HepG2 (cell line): Measurements from ENCODE around the gene RNF25. TPM values are rescaled to one million over a fixed set of nuclear protein-coding genes. Genes with fewer than 3 reads are reported as not detected.

ENCODE experiments used
- CAMTA2 ChIP-seq: sonication (generic); formaldehyde crosslinking; IDR thresholded peaks from 2 replicates; pipeline ENCODE4 v1.4.0; 2020; ENCODE audit warnings: mild to moderate bottlenecking, missing genetic modification reagents, borderline replicate concordance
- IRX3 ChIP-seq: sonication (generic); formaldehyde crosslinking; IDR thresholded peaks from 2 replicates; pipeline ENCODE4 v1.8.1; 2023; ENCODE audit warnings: mild to moderate bottlenecking, low read depth, missing genetic modification reagents, borderline replicate concordance
- RCOR2 ChIP-seq: IDR thresholded peaks from 2 replicates; pipeline ENCODE4 v1.6.1; 2016; ENCODE audit warnings: missing biosample characterization, missing genetic modification reagents
- SIN3A ChIP-seq: IDR thresholded peaks from 2 replicates; pipeline ENCODE4 v1.6.1; 2011; ENCODE audit warnings: low read depth, mild to moderate bottlenecking, control low read depth, low read length, borderline replicate concordance
- ZNF350 ChIP-seq: sonication (generic); formaldehyde crosslinking; IDR thresholded peaks from 2 replicates; pipeline ENCODE4 v1.4.0; 2020; ENCODE audit warnings: mild to moderate bottlenecking, low read depth, missing genetic modification reagents, borderline replicate concordance
- ZSCAN31 ChIP-seq: sonication (generic); formaldehyde crosslinking; IDR thresholded peaks from 2 replicates; pipeline ENCODE4 v1.5.0; 2020; ENCODE audit warnings: low read depth, mild to moderate bottlenecking, missing genetic modification reagents
- polyA plus RNA-seq, 8 experiments: library from polyadenylated mRNA; depleted of rRNA in 3 of 8; stranded (reverse) in 7 of 8; unstranded in 1 of 8; fragments of >200 nt; fragmentation: Illumina TruSeq in 4 of 8; extraction: Trizol in 4 of 8; gene quantifications; 2 replicates each; pipeline versions ENCODE4 v1.2.1 to v1.2.3, GENCODE V29; 2011 to 2016; ENCODE audit warnings: low read depth in 4 of 8, missing spikeins in 1 of 8, mixed read lengths in 1 of 8; ENCODE audit not compliant: insufficient read depth in 1 of 8
- total RNA-seq, 5 experiments: library from RNA; depleted of rRNA; stranded (reverse); fragments of >200 nt; fragmentation: Illumina TruSeq; extraction: Trizol; gene quantifications; 2 replicates each; pipeline ENCODE4 v1.2.3, GENCODE V29; 2016; ENCODE audit warnings: low read depth in 1 of 5
- TF ChIP-seq, protein P1 (sequence below): sonication (generic); formaldehyde crosslinking; IDR thresholded peaks from 2 replicates; pipeline ENCODE4 v1.5.0; 2020; ENCODE audit warnings: mild to moderate bottlenecking, missing genetic modification reagents, moderate library complexity
- TF ChIP-seq, protein P2 (sequence below): sonication (generic); formaldehyde crosslinking; IDR thresholded peaks from 2 replicates; pipeline ENCODE4 v1.8.0; 2022; ENCODE audit warnings: missing genetic modification reagents, mild to moderate bottlenecking, borderline replicate concordance
- TF ChIP-seq, protein P3 (sequence below): sonication (generic); formaldehyde crosslinking; IDR thresholded peaks from 2 replicates; pipeline ENCODE4 v1.4.0; 2020; ENCODE audit warnings: mild to moderate bottlenecking, missing genetic modification reagents
- TF ChIP-seq, protein P4 (sequence below): sonication (generic); formaldehyde crosslinking; IDR thresholded peaks from 2 replicates; pipeline ENCODE4 v1.4.0; 2020; ENCODE audit warnings: mild to moderate bottlenecking, missing genetic modification reagents

RNF25 gene
- total and polyA plus RNA-seq, 2 of the 13 experiments (the other 11 are each of a cell fraction or from before 2014, with no cell fraction given) = 37.0 to 87.6 TPM

DNA sequence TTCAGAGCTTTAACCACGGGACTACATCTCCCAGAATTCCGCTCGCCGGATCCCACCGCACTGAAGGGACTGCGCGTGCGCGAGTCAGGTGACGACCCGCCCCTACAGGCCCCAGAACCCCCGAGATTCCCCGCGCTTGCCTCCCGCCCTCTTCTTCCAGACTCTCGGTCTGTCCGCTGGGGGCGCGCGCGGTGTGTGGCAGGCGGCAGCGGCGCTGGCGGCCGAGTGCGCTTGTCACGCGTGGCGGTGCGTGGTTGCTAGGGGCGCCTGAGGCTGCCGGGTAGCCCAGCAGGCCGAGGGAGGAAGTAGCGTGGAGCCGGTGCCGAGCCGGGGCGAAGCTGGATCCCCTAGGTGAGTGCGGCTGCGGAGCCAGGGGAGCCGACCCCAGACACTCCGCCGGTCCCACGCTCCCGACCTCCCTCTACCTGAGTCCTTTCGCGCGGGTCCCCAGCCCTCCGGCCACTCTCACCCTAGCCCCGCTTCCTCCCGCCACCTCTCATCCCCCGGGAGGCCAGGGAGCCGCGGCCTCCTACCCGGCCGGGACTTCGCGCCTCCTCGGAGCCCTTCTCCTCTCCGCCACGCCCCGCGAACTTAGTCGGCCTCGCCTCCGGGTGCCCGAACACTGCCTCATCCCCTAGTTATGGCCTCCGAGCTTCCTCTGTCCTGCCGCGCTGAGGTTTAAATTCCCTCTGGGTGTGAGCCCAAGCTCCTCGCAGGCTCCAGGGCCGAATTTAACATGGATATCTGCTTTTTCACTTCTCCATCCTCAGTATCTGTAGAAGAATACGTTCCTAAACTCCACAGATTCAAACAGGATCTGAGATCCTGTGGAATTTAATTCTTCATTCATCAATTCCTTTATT is 39.1 kb upstream of the RNF25 start, which contains the start of gene TTLL4 (continued):
- TF ChIP-seq, protein P1, sequence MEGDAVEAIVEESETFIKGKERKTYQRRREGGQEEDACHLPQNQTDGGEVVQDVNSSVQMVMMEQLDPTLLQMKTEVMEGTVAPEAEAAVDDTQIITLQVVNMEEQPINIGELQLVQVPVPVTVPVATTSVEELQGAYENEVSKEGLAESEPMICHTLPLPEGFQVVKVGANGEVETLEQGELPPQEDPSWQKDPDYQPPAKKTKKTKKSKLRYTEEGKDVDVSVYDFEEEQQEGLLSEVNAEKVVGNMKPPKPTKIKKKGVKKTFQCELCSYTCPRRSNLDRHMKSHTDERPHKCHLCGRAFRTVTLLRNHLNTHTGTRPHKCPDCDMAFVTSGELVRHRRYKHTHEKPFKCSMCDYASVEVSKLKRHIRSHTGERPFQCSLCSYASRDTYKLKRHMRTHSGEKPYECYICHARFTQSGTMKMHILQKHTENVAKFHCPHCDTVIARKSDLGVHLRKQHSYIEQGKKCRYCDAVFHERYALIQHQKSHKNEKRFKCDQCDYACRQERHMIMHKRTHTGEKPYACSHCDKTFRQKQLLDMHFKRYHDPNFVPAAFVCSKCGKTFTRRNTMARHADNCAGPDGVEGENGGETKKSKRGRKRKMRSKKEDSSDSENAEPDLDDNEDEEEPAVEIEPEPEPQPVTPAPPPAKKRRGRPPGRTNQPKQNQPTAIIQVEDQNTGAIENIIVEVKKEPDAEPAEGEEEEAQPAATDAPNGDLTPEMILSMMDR = peak; percentile 98
- TF ChIP-seq RCOR2 (CRISPR knock-in tag) (peak; percentile 48), ZSCAN31 (CRISPR knock-in tag) (peak; percentile 99), CAMTA2 (CRISPR knock-in tag) (peak; percentile 86; the same call in 1 of the 2 replicates), SIN3A (peak; percentile 14; the same call in 1 of the 2 replicates), IRX3 (CRISPR knock-in tag) (no peak), ZNF350 (CRISPR knock-in tag) (peak; percentile 99)
- TF ChIP-seq, protein P2, sequence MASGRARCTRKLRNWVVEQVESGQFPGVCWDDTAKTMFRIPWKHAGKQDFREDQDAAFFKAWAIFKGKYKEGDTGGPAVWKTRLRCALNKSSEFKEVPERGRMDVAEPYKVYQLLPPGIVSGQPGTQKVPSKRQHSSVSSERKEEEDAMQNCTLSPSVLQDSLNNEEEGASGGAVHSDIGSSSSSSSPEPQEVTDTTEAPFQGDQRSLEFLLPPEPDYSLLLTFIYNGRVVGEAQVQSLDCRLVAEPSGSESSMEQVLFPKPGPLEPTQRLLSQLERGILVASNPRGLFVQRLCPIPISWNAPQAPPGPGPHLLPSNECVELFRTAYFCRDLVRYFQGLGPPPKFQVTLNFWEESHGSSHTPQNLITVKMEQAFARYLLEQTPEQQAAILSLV = peak; percentile 100
- TF ChIP-seq, protein P3, sequence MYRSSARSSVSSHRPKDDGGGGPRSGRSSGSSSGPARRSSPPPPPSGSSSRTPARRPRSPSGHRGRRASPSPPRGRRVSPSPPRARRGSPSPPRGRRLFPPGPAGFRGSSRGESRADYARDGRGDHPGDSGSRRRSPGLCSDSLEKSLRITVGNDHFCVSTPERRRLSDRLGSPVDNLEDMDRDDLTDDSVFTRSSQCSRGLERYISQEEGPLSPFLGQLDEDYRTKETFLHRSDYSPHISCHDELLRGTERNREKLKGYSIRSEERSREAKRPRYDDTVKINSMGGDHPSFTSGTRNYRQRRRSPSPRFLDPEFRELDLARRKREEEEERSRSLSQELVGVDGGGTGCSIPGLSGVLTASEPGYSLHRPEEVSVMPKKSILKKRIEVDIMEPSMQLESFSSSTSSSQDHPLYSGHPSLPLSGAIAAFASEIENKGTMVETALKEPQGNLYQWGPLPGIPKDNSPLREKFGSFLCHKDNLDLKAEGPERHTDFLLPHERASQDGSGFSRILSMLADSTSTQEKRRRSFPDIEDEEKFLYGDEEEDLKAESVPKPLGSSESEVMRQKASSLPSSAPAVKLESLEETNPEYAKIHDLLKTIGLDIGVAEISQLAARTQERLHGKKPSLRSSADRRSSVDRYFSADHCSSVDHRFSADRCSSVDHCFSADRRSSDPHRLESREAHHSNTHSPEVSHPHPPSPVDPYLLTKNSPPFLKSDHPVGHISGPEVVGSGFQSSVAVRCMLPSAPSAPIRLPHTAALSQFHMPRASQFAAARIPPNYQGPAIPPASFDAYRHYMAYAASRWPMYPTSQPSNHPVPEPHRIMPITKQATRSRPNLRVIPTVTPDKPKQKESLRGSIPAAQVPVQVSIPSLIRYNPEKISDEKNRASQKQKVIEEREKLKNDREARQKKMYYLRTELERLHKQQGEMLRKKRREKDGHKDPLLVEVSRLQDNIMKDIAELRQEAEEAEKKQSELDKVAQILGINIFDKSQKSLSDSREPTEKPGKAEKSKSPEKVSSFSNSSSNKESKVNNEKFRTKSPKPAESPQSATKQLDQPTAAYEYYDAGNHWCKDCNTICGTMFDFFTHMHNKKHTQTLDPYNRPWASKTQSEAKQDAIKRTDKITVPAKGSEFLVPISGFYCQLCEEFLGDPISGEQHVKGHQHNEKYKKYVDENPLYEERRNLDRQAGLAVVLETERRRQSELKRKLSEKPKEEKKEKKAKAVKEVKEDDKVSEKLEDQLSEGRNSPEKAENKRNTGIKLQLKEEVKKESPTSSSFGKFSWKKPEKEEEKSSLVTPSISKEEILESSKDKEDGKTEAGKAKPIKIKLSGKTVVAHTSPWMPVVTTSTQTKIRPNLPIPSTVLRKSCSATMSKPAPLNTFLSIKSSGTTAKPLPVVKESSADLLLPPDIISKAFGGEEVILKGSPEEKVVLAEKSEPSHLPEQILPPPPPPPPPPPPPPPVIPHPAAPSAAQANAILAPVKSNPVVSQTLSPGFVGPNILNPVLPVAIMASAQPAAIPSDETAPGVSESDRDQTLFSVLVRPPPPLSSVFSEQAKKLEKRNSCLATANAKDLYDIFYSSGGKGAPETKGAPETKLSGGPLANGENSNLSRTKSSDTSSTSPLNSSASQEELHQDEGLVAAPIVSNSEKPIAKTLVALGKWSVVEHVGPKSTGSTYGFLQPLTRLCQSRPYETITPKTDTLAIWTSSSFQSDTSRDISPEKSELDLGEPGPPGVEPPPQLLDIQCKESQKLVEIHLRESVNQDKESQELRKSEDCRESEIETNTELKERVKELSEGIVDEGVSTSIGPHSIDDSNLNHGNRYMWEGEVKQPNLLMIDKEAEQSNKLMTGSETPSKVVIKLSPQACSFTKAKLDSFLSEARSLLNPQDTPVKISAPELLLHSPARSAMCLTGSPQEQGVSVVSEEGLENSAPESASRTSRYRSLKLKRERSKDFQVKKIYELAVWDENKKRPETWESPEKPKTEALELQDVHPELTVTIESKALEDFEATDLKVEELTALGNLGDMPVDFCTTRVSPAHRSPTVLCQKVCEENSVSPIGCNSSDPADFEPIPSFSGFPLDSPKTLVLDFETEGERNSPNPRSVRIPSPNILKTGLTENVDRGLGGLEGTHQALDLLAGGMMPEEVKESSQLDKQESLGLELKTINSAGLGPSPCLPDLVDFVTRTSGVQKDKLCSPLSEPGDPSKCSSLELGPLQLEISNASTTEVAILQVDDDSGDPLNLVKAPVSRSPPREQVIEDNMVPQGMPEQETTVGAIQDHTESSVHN (CRISPR knock-in tag) = peak; percentile 96
- TF ChIP-seq, protein P4, sequence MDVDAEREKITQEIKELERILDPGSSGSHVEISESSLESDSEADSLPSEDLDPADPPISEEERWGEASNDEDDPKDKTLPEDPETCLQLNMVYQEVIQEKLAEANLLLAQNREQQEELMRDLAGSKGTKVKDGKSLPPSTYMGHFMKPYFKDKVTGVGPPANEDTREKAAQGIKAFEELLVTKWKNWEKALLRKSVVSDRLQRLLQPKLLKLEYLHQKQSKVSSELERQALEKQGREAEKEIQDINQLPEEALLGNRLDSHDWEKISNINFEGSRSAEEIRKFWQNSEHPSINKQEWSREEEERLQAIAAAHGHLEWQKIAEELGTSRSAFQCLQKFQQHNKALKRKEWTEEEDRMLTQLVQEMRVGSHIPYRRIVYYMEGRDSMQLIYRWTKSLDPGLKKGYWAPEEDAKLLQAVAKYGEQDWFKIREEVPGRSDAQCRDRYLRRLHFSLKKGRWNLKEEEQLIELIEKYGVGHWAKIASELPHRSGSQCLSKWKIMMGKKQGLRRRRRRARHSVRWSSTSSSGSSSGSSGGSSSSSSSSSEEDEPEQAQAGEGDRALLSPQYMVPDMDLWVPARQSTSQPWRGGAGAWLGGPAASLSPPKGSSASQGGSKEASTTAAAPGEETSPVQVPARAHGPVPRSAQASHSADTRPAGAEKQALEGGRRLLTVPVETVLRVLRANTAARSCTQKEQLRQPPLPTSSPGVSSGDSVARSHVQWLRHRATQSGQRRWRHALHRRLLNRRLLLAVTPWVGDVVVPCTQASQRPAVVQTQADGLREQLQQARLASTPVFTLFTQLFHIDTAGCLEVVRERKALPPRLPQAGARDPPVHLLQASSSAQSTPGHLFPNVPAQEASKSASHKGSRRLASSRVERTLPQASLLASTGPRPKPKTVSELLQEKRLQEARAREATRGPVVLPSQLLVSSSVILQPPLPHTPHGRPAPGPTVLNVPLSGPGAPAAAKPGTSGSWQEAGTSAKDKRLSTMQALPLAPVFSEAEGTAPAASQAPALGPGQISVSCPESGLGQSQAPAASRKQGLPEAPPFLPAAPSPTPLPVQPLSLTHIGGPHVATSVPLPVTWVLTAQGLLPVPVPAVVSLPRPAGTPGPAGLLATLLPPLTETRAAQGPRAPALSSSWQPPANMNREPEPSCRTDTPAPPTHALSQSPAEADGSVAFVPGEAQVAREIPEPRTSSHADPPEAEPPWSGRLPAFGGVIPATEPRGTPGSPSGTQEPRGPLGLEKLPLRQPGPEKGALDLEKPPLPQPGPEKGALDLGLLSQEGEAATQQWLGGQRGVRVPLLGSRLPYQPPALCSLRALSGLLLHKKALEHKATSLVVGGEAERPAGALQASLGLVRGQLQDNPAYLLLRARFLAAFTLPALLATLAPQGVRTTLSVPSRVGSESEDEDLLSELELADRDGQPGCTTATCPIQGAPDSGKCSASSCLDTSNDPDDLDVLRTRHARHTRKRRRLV (CRISPR knock-in tag) = peak; percentile 90; the same call in 1 of the 2 replicates
